ENCODE measurements around the gene SNTG2.

The SNTG2 gene

DNA sequence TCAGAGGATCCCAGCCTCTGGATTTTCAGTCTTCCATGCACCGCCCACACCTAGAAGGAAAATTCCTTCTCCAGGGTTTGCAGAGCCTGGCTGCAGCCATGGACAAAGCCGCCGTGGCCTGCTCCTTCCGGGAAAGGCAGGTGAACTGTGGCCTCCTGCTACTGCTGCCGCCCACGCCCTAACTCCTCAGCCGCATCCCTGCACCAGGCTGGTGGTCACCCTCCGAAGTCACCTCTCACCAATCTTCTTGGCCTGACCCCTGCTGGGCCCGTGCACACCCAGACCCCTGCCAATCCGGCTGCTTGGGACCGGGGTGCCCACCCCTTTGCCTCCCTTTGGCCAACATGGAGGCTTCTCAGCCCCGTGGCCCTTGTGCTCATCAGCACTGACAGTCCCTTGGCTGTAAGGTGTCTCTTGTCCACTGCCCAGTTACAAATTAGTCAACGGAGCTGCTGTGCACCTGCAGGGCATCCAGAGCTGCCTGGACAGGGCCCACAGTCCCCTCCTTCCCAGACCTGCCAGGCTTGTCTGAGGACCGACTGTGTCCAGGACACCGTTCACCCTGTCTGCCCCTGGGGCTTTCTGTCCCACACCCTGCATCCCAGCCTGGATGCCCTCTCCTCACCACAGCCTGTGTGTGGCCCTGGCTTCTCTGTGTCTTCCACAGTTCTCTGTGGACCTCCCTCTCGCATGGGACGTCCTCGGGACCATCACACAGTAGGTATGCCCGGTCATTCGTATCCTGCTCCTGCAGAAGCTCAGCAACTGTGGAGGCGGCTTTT lies 332.6 kb downstream of the SNTG2 start:
- DNase-seq (ENCODE audit: low read depth): no peak

DNA sequence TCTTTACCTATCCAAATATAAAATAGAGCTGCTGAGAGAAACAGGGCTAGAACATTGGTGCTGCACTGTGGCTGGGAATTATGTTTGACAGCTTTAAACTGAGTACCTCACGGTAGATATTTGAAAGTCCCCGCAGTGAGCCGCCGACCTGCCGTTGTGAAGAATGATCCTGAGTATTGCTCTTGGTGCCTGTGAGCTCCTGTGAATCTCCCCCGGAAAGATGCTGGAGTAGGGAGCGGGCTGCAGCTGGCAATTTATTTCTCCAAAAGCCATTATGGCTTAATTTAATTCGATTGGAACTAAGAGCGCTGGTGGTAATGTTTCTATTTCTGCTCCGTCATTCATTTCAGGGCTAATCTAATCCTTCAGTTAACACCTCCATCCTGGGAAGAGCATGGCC lies 333.2 kb downstream of the SNTG2 start:
- no peak for DNase-seq (ENCODE audit: low read depth)

DNA sequence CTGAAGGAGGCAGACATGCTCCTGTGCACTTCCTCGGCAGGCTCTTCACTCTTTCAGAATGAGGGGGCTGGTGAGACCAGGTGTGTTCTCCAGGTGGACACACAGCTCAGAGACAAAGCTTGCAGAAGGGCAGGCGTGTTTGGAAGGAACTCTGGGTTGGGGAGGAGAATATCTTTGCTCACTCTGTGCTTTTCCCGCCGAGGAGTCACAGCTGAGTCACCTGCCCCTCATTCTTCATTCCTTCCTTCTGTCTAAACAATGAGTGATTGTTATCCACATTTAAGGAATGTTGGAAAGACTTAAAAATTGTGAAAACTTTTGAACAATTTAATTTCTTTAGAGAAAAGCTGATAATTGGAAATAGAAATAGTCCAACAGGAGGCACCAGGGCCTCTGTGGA lies 336.3 kb downstream of the SNTG2 start:
- DNase-seq (ENCODE audit: low read depth): no peak

DNA sequence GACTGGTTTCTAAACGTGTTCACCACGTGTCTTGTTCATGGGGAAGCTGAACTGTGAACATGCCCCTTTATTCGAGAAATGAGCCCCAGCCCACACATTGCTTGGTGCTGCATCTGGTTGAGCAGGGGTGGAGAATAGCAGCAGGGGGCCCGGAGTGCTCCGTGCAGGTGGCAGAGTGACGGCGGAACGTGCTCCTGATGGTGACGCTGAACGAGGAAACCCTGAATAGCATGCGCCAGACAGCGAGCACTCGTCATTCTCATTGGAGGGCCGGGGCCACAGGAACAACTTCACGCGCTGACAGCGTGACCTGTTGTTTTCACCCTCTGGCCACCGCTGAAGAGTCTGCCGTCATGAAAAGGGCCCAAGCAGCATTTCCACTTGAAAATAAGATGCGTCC lies 336.8 kb downstream of the SNTG2 start:
- DNase-seq (ENCODE audit: low read depth): no peak

DNA sequence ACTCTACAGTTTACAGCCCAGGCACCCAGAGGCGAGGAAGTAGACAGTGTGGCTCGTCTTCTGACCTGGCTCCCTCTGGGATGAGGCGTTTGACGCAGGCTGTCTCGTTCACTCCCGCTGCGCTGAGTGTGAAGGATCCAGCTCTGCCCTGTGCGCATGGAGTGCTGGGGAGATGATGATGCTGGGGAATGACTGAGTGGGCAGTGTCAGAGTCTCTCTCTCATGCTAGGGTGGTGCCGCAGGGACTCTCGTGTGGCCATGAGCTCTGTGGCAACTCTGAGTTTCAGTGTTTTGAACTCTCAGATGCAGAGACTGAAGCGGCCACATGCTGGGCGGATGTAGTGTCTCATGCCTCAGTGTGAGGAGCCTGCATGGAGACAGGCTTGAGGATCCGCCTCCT lies 344.3 kb downstream of the SNTG2 start:
- DNase-seq (ENCODE audit: low read depth): no peak

DNA sequence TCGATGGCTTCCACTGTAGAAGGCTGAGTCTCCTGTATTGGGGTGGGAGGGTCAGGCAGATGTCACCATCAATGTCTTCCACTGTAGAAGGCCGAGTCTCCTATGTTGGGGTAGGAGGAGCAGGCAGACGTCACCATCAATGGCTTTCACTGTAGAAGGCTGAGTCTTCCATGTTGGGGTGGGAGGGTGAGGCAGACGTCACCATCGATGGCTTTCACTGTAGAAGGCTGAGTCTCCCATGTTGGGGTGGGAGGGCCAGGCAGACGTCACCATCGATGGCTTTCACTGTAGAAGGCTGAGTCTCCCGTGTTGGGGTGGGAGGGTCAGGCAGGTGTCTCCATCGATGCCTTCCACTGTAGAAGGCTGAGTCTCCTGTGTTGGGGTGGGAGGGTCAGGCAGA lies 345.1 kb downstream of the SNTG2 start:
- no peak for DNase-seq (ENCODE audit: low read depth)

DNA sequence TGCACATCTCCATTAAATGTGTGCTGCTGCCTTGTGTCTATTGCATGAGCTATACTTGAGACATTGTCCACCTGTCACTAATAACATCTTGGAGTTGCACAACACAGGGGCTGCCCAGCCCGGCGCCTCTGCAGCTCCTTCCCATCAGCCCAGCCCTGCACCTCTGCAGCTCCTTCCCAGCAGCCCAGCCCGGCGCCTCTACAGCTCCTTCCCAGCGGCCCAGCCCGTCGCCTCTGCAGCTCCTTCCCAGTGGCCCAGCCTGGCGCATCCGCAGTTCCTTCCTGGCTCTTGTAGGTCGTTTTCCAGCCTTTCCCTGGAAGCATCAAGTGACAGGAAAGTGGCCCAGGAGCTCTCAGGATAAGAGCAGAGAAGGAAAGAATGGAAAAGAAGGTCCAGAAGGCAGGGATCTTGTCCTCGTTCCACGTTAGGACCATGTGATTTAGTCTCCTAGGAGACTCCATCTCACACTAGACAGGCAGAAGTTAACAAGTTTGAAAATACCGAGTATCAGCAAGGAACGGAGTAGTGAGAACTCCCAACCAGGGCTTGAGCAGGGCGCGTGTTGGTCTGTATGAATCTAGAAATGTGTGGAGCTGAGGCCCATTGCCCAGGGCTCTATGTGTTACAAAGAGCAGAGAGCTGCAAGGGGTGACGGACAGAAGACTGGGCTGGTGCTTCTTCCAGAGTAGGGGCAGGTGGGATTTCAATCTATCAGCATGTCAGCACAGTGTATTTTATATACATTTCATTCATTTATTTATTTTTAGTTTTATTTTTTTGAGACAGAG lies 346.9 kb downstream of the SNTG2 start:
- no peak for DNase-seq (ENCODE audit: low read depth)

DNA sequence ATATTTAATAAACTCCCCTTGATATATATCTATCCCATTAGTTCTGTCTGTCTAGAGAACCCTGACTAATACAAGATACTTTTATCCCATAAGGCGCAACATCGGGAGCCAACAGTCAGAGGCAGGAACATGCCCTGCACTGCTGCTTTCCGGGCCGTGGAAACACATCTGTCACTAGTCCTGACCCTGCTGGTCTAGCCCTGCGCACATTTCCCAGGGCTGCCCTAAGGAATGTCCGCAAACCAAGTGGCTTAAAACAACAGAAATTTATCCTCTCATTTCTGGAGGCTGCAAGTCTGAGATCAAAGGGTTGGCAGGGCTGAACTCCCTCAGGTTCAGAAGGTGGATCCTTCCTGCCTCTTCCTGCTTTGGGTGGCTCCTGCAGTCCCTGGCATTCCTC lies 348.4 kb downstream of the SNTG2 start:
- no peak for DNase-seq (ENCODE audit: low read depth)

DNA sequence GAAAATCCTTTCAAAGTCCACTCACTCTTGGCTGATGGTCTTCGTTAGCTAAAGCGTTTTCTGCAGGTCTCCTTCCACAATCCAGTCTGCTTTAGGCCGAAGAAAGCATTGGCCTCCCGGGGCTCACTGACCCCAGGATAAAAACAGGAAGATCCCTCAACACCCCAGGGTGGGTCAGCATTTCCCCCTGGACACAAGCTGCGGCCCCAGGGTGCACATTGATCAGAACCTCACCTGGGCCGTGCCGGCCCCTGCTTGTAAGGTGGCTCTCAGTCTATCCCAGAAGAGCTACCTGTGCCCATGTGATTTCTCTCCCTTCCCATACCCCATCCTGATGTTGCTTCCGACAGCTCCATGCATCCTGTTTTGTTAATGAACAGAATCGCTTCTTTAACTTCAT lies 349.6 kb downstream of the SNTG2 start:
- no peak for DNase-seq (ENCODE audit: low read depth)

DNA sequence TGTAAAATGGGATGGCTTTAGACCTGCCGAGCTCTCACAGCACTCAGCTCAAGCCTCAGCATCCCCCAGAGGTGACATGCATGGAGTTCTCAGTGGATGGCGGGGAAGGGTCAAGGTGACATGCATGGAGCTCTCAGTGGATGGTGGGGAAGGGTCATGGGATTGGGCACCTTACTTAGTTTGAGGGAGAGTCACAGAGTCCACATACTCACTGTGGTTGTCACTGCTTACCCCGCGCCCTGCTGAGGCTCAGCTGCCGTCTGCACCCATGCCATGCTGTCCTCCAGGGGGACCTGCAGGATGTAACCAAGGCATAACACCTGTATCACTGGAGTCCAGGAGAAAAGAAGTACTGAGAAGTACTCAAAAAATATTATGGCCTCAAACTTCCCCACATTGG lies 350.4 kb downstream of the SNTG2 start:
- DNase-seq (ENCODE audit: low read depth): no peak

DNA sequence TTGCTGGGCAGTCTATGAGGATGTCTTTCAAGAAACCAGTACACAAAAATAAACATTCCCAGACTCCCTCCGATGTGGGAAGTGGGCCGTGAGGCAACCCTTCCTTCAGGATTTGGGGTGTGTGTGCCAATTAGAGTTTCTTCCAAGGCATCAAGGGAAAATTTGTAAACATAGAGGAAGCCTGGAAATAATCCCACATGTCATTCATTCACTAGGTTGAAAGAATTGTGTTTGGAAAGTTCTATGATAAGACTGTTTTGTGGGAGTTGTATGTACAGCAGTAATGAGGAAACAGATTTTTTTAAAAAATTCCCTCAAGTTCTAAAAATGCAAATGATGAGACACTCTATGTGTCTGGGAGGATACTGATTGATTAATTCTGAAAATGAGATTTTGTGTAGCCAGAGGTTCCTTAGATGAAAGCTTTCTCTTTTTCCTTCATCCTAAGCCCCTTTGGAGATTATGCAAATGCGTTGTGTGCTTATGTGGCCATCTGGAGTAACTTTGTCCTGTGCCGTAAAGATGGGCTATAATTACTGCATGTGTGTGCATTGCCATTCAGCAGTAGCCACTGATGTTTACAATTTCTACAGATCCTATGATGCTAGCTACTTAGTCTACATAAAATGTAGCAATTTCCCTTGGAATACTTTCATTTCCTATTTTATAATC lies 354.8 kb downstream of the SNTG2 start:
- DNase-seq (ENCODE audit: low read depth): no peak

DNA sequence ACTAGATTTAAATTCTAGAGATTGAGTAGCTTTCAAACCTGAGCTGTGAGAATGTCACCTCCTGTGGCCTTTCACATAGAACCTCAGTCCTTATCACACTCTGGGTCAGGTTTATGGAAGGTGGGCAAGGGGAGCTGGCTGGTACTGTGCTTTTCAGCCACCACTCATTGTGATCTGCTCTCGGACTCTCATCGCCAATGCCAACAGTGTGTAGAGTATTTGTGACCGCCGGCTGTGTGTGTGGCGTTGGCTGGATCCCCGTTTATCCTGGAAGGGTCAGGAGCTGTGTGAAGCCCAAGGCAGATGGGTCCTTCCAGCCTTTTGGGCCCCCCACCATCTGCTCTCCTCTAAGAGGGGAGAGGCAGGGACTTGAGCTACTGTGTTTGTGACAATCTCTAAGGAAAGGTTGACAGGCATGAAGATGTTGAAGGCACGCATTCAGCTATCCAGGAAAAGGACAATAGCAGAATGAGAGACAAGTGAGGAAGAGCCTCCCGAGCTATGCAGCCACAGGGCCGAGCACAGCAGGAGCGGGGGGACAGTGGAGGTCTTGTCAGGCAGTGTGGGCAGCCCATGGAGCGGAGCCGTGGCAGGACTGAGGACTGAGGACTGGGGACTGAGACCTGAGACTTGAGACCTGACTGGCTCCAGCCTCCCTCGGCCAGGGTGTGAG lies 355.5 kb downstream of the SNTG2 start:
- no peak for DNase-seq (ENCODE audit: low read depth)

DNA sequence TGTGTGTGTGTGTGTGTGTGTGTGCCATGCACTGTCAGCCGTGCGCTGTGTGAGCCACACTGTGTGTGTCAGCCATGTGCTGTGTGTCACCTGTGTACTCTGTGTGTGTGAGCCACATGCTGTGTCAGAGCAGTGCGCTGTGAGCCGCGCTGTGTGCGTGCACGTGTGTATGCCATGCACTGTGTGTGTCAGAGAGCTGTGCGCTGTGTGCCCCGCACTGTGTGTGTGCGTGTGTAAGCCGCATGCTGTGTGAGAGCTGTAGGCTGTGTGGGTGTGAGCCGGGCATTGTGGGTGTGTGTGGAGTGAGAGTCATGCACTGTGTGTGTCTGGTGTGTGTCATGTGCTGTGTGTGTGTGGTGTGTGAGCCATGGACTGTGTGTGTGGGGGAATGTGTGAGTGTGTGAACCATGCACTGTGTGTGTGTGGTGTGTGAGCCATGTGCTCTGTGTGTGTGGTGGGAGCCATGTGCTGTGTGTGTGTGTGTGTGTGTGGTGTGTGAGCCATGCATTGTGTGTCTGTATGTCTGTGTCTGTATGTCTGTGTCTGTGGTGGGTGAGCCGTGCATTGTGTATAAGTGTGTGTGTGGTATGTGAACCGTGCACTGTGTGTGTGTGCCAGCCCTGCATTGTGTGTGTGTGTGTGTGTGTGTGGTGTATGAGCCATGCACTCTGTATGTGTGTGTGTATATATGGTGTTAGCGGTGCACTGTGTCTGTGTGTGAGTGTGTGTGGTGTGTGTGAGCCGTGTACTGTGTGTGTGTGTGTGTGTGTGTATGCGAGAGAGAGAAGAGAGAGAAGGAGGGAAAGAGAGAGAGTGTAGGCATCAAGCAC lies 356.3 kb downstream of the SNTG2 start:
- no peak for DNase-seq (ENCODE audit: low read depth)

DNA sequence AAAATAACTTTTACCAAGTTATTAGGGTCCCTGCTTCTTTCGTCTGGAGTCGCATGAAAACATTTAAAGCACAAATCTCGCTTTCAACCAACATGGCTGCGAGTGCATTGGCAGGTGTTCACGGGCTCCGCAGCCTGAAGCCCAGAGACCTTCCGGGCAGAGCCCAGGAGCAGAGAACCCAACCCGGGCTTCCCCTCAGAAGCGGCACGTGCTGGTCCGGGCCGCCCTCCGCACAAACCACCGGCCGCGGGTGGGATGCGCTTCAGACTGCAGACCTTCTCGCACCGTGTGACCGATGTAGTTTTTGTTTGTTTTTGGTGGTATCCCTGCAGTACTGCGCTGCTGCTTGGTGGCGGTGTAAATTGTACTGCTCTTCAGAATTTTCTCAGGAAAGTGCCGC lies 357.0 kb downstream of the SNTG2 start:
- no peak for DNase-seq (ENCODE audit: low read depth)

DNA sequence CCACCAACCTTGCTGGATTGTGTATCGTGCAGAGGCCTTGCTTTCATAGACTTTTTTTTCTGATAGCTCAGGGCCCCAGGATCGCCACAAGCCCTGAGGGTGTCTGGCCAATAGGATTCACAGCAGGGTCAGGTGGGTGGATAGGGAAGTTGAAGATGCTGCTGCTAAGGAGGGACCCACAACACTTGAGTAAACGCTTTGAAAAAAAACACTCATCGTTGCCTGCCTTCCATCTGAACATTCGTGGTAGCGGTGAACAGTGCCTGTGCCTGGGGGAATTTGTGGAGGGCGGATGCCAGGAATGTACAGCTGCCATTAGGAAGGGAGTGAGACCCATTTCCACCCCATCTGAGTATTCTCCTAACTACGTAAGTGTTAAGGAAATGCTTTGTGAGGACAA lies 358.0 kb downstream of the SNTG2 start:
- DNase-seq (ENCODE audit: low read depth): no peak

DNA sequence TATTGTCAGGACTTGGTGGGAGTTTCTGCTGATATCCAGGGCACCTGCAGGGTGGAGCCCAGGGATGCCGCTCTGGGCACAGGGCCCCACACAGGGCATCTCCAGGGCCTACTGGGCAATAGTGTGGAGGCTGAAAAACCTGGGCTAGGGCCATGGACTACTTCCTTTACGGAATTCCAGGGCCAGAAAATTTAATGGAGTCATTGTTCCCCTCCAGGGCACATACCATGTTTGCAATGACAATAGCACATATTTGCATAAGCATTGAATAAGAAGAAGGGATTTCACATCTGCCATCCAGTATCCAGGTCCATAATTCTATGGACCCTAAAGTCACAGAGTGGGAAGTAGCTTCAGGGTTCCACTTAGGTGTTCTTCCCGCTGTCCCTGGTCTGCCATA lies 358.9 kb downstream of the SNTG2 start:
- DNase-seq (ENCODE audit: low read depth): no peak

DNA sequence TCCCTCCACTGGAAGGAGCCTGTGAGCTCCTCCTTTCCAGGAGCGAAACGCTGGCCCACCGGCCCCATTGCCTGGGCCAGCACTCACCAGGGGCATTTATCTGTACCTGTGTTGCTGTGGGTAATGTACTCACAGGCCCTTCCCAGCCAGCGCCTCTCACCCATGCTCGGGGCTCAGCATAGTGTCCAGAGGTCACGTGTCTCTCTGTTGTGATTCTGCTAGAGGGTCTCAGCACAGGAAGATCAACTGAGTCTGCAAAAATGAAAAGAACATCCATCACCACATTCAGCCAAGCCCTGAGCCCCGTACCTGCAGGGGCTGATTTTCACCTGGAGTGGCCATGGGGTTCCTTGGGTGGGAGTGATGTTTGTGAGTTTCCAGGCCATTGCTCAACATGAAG lies 359.6 kb downstream of the SNTG2 start:
- no peak for DNase-seq (ENCODE audit: low read depth)

DNA sequence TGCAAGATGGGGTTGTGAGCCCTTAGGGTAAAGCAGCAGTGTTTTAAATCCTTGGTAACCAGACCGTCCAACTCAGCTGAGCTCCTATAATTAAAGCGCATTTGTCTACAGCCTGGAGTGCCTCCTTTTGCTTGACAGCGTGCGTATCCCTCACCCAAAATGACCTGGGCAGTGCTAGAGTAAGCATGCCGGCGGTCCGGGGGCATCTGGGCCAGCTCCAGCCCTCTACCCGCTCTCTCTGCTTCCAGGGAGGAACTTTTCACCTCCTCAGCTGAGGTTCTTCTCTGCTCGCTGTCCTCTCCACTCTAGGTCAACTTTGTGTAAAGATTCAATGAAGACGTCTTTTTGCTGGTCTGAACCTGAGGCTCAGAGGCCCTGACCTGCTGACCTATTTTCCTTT lies 360.2 kb downstream of the SNTG2 start:
- no peak for DNase-seq (ENCODE audit: low read depth)

DNA sequence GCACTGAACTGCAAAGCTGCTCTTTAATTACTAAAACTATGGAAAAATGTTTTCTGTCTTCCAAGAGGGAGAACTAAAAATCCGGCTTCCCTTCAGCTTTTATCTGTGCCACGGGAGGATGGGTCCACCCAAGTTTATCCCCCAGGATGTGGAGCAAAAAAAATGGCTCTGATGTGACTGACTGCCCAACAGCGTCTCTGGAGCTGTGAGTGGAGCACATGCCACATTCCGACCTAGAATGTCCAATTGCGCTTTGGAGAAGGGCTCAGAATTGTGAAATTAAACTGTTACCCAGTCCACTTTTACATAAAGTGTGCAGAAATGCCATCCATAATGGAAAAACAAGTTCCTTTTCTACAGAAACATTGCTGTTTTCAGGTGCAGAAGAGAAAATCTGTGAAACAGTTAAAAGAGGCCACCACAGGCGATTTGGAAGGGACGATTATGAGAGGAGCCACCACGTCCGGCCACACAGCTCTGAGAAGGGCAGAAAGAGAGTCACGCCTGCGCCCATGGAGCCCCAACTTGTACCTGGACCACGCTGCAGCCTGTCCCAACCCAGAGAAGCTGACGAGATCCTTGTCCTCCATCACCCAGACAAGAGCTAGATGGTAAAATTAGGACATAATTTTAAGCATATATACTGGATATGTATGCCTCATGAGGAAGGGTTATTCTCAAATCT lies 362.7 kb downstream of the SNTG2 start:
- no peak for DNase-seq (ENCODE audit: low read depth)

DNA sequence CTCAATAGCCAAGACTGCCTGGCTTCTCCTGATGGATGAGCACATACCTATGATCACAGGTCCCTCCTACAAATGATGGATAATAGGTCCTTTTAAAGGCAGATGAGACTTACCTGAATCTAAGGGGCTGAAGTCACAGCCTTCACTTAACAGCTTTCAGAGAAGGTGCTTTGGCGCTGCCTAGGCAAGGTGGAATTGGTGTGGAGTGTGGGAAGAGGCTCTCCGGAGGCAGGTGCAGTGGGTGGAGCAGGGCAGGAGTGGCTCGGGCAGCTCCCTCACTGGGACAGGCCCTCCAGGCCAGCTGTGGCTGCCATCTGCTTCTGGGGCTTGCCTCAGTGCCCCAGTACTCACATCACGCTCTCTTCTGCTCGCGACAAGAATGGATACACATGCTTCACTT lies 363.6 kb downstream of the SNTG2 start:
- no peak for DNase-seq (ENCODE audit: low read depth)

DNA sequence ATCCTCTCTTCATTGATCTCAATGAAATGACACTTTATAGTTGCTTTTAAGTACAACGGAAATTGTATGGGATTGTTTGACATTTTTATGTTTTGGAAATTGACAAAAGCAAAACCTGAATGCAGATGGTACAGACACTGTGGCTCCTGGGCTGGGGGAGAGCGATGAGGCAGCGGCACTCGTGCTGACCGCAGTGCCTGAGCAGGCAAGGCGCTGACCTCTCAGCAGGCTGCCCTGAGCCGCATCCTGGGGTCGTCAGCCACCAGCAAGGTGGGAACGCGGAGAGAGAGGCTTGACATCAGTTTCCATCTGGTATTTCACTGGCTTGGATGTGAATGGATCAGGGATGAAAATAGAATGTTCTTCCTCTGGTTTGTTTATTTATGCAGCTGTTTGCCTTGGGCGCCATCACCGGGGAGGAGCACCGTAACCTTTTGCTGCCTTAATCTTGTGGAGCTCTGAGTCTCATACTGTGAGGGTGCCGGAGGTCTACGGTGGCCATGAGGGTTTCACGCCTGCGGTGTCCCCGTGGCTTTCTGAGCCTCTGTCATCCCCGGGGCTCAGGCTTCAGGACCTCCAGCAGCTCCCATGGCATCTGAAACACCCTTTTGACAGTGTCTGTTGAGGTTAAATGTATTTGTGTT lies 367.8 kb downstream of the SNTG2 start:
- DNase-seq (ENCODE audit: low read depth): no peak

Measured in stimulated activated CD8-positive, alpha-beta memory T cell treated with anti-CD3 and anti-CD28 coated beads, Interleukin-12 subunit alpha, Interleukin-12 subunit beta, amount 100 ng/mL, for 4 hours (primary cell).